OCI-LY3 (cell line): Measurements from ENCODE around the gene PEPD.

ENCODE experiments used
- EZH2phosphoT487 ChIP-seq: fragments of 200-600 bp; shearing (Covaris generic); IDR thresholded peaks from 2 replicates; pipeline ENCODE4 v1.6.1; 2018; ENCODE audit warnings: antibody characterized with exemption, mixed run types, low read depth
- TF ChIP-seq, protein P1 (sequence below): fragments of 200-600, 300-600 bp; sonication (generic); IDR thresholded peaks from 2 replicates; pipeline ENCODE4 v1.5.1; 2014; ENCODE audit warnings: antibody characterized with exemption, low read length, low read depth

DNA sequence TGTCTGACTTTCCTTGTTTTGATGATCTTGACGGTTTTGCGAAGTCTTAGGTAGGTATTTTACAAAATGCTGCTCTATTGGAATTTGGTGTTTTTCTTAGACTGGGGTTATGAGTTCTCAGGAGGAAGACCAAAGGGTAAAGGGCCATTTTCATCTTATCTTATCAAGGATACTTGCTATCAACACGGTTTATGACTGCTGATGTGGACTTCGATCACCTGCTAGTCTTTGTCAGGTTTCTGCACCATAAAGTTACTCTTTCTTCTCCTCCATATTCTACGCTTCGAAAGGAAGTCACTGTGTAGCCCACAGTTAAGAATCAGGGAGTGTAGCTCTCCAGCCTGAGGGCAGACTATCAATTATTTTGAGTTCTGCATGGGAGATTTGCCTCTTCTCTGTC is 155.5 kb downstream of the PEPD start:
- TF ChIP-seq, protein P1, sequence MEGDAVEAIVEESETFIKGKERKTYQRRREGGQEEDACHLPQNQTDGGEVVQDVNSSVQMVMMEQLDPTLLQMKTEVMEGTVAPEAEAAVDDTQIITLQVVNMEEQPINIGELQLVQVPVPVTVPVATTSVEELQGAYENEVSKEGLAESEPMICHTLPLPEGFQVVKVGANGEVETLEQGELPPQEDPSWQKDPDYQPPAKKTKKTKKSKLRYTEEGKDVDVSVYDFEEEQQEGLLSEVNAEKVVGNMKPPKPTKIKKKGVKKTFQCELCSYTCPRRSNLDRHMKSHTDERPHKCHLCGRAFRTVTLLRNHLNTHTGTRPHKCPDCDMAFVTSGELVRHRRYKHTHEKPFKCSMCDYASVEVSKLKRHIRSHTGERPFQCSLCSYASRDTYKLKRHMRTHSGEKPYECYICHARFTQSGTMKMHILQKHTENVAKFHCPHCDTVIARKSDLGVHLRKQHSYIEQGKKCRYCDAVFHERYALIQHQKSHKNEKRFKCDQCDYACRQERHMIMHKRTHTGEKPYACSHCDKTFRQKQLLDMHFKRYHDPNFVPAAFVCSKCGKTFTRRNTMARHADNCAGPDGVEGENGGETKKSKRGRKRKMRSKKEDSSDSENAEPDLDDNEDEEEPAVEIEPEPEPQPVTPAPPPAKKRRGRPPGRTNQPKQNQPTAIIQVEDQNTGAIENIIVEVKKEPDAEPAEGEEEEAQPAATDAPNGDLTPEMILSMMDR = no peak
- TF ChIP-seq EZH2phosphoT487 = no peak
